ENCODE results near the gene YARS1.

The YARS1 gene

GRCh38 chr1:32817159-32817814 is at the start of gene YARS1, which contains the start of gene S100PBP:
Gene YARS1, minus strand, starts transcription at chr1:32817358. Its CDS starts 114 bp downstream, at chr1:32817244.
Gene S100PBP, plus strand, starts transcription at chr1:32817653. Its CDS starts 8,447 bp downstream, at chr1:32826100.
- H3K9ac ChIP-seq (ENCODE audit: low read length) = peak within 1 kb of the TSS; percentile 100
- H3K4me1 ChIP-seq (ENCODE audit: control insufficient read depth, insufficient read depth, low read length) = peaks cover 33% of the 10 kb centered on the region
- no peaks in the 10 kb centered on the region for H3K9me3 ChIP-seq (ENCODE audit: control insufficient read depth, low read length)
- peak within 1 kb of the TSS; percentile 99 for H3K4me3 ChIP-seq (ENCODE audit: low read length)
- peaks cover 12% of the 10 kb centered on the region for H3K36me3 ChIP-seq (ENCODE audit: control insufficient read depth, insufficient read depth, low read length, severe bottlenecking)
- no peaks in the 10 kb centered on the region for H3K27me3 ChIP-seq (replicated peaks; ENCODE audit: control insufficient read depth, insufficient read depth, low read length)
- DNase-seq (ENCODE audit: low read depth) = peak; percentile 100

DNA sequence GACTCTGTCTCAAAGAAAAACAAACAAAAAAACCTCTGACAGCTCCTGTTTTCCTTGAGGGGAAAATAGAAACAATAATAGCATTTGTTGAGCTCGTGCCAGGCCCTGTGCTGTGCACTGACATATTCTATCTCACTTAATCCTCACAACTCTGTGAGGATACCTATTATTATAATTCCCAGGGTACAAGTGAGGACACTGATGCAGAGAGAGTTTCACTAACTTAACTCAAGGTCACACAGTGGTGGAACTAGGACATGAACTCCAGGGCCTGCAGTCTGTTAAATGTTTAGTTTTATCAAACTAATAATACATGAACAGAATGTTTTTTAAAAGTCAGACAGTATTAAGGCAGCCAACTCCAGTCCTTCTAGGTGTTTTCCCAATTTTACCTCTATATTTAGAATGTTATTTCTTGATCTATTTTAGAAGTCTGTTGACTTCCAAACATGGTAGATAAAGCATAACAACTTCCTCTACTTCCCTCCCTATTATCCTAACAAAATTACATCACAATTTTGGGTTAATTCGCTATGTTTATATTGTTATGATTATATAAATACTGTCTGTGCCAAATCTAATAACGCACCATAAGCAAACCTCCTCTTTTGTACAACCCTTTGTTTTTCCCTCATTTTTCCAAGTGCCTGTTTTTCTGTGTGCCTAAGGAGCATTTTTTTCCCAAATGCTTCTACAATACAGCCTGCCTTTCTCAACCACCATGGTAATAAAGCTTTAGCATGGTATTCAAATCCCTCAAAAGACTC is 48.7 kb upstream of the YARS1 start:
- no peaks in the 10 kb centered on the region for H3K36me3 ChIP-seq (ENCODE audit: control insufficient read depth, insufficient read depth, low read length, severe bottlenecking)
- peaks cover 6% of the 10 kb centered on the region for H3K27me3 ChIP-seq (replicated peaks; ENCODE audit: control insufficient read depth, insufficient read depth, low read length)
- no peak overlapping the region for H3K4me3 ChIP-seq (ENCODE audit: low read length)
- peaks cover 6% of the 10 kb centered on the region for H3K4me1 ChIP-seq (ENCODE audit: control insufficient read depth, insufficient read depth, low read length)
- DNase-seq (ENCODE audit: low read depth) = no peak
- no peaks in the 10 kb centered on the region for H3K9me3 ChIP-seq (ENCODE audit: control insufficient read depth, low read length)
- H3K9ac ChIP-seq (ENCODE audit: low read length) = no peak overlapping the region

DNA sequence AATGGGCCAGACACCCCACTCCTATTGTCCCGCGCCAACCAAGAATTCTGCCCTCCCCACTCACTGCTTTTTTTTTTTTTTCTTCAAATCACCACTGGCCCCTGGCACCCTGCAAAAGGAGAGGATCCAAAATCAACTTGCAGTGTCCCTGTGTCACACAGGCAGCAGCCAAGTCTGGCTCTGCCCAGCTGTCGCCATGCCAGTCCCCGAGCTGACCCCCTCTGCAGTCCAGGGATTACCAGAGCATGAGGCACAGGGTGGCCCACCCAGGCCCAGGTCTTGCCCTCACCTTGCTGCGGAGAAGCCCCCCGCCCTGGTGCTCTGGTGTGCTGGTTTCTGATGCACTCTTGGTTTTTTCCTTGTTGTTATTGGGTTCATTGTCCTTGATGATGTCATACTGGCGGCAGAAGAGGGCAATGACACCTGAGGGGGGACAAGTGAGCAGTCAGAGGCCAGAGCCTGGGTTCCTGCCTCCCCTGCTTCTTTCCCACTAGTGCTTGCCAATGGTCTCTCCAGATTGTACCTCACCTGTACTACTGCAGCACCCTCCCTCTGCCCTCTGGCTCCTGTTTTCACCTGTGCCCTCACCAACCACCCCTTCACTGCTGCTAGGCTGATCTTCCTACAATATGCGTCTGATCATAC is 47.3 kb upstream of the YARS1 start:
- no peaks in the 10 kb centered on the region for H3K36me3 ChIP-seq (ENCODE audit: control insufficient read depth, insufficient read depth, low read length, severe bottlenecking)
- DNase-seq (ENCODE audit: low read depth) = no peak
- H3K4me1 ChIP-seq (ENCODE audit: control insufficient read depth, insufficient read depth, low read length) = peaks cover 6% of the 10 kb centered on the region
- H3K27me3 ChIP-seq (replicated peaks; ENCODE audit: control insufficient read depth, insufficient read depth, low read length) = no peaks in the 10 kb centered on the region
- H3K4me3 ChIP-seq (ENCODE audit: low read length) = no peak overlapping the region
- H3K9me3 ChIP-seq (ENCODE audit: control insufficient read depth, low read length) = no peaks in the 10 kb centered on the region
- no peak overlapping the region for H3K9ac ChIP-seq (ENCODE audit: low read length)

DNA sequence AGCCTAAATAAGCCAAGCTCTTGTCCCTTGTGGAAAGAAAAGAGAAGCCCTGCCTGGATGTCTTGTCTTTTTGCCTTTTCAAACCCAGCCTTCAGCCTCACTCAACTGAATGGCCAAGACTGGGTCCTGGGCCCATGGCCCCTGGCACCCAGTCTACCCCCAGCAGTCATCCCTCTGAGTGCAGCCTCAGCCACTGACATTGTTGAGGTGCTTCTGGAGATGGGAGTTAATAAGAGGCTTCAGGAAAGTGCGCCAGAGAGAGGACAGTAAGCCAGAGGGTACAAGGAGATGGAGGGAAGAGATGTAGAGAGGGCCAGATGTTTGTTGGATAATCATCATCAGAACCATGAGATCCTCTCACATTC is 46.7 kb upstream of the YARS1 start:
- Histone ChIP-seq H3K27me3 (replicated peaks; ENCODE audit: control insufficient read depth, insufficient read depth, low read length) (no peaks in the 10 kb centered on the region), H3K9me3 (ENCODE audit: control insufficient read depth, low read length) (no peaks in the 10 kb centered on the region), H3K36me3 (ENCODE audit: control insufficient read depth, insufficient read depth, low read length, severe bottlenecking) (no peaks in the 10 kb centered on the region), H3K4me1 (ENCODE audit: control insufficient read depth, insufficient read depth, low read length) (peaks cover 6% of the 10 kb centered on the region), H3K4me3 (ENCODE audit: low read length) (no peak overlapping the region), H3K9ac (ENCODE audit: low read length) (no peak overlapping the region)
- no peak for DNase-seq (ENCODE audit: low read depth)

GRCh38 chr1:32863218-32863880 is 46.2 kb upstream of the YARS1 start:
- no peak overlapping the region for H3K9ac ChIP-seq (ENCODE audit: low read length)
- peaks cover 4% of the 10 kb centered on the region for H3K36me3 ChIP-seq (ENCODE audit: control insufficient read depth, insufficient read depth, low read length, severe bottlenecking)
- H3K9me3 ChIP-seq (ENCODE audit: control insufficient read depth, low read length) = no peaks in the 10 kb centered on the region
- H3K4me1 ChIP-seq (ENCODE audit: control insufficient read depth, insufficient read depth, low read length) = peaks cover 6% of the 10 kb centered on the region
- no peak overlapping the region for H3K4me3 ChIP-seq (ENCODE audit: low read length)
- no peaks in the 10 kb centered on the region for H3K27me3 ChIP-seq (replicated peaks; ENCODE audit: control insufficient read depth, insufficient read depth, low read length)
- DNase-seq (ENCODE audit: low read depth) = no peak

GRCh38 chr1:32861904-32862695 is 44.9 kb upstream of the YARS1 start:
- Histone ChIP-seq H3K36me3 (ENCODE audit: control insufficient read depth, insufficient read depth, low read length, severe bottlenecking) (peaks cover 16% of the 10 kb centered on the region), H3K9ac (ENCODE audit: low read length) (no peak overlapping the region), H3K4me1 (ENCODE audit: control insufficient read depth, insufficient read depth, low read length) (peaks cover 6% of the 10 kb centered on the region), H3K27me3 (replicated peaks; ENCODE audit: control insufficient read depth, insufficient read depth, low read length) (no peaks in the 10 kb centered on the region), H3K9me3 (ENCODE audit: control insufficient read depth, low read length) (no peaks in the 10 kb centered on the region), H3K4me3 (ENCODE audit: low read length) (no peak overlapping the region)
- DNase-seq (ENCODE audit: low read depth) = peak; percentile 31

DNA sequence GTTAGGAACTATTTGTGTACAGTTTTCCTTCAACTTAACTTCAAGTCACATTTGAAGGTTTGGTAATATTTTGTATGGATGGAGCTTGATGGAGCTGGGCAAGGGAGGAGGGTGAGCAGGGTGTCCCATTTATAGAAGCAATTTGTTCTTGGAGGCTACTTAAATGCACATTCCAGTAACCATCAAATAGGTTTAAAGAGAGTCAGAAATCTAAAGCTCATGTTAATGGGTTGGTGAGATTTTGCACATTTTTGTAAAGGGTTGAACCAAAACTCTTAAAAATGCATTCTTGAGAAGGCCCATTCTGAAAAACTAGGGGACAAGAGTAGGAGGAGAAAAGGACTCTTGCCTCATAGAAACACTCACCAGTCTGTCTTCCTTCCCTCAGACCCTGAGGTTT is 43.4 kb upstream of the YARS1 start:
- Histone ChIP-seq H3K9me3 (ENCODE audit: control insufficient read depth, low read length) (no peaks in the 10 kb centered on the region), H3K9ac (ENCODE audit: low read length) (no peak overlapping the region), H3K4me1 (ENCODE audit: control insufficient read depth, insufficient read depth, low read length) (peaks cover 6% of the 10 kb centered on the region), H3K4me3 (ENCODE audit: low read length) (no peak overlapping the region), H3K36me3 (ENCODE audit: control insufficient read depth, insufficient read depth, low read length, severe bottlenecking) (peaks cover 31% of the 10 kb centered on the region), H3K27me3 (replicated peaks; ENCODE audit: control insufficient read depth, insufficient read depth, low read length) (no peaks in the 10 kb centered on the region)
- DNase-seq (ENCODE audit: low read depth) = no peak

- no peak overlapping the region for H3K9ac ChIP-seq (ENCODE audit: low read length)
- H3K4me1 ChIP-seq (ENCODE audit: control insufficient read depth, insufficient read depth, low read length) = peaks cover 6% of the 10 kb centered on the region
- H3K36me3 ChIP-seq (ENCODE audit: control insufficient read depth, insufficient read depth, low read length, severe bottlenecking) = peaks cover 38% of the 10 kb centered on the region
- DNase-seq (ENCODE audit: low read depth) = no peak
- no peaks in the 10 kb centered on the region for H3K9me3 ChIP-seq (ENCODE audit: control insufficient read depth, low read length)
- H3K27me3 ChIP-seq (replicated peaks; ENCODE audit: control insufficient read depth, insufficient read depth, low read length) = no peaks in the 10 kb centered on the region
- no peak overlapping the region for H3K4me3 ChIP-seq (ENCODE audit: low read length)
Observed at GRCh38 chr1:32859915-32860314, 42.8 kb upstream of the YARS1 start.

DNA sequence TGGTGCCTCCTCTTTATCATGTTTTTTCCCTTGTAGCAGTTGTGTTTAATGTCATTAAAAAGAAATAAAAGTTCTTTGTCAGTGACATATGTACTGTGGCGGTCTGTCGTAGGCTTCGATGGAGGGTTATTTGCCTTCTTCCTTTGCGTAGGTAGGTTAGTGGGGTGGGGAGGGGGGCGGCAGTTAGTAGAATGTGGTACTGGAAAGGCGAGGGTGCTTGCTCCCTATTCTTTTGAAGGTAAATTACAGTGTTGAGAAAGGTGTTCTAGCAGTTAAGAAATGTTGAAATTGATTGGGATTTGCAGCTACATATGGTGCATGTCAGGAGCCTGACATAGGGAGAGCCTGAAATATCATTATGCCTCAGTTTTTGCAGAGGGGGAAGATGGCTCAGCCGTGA is 41.6 kb upstream of the YARS1 start:
- Histone ChIP-seq H3K9ac (ENCODE audit: low read length) (no peak overlapping the region), H3K4me3 (ENCODE audit: low read length) (no peak overlapping the region), H3K9me3 (ENCODE audit: control insufficient read depth, low read length) (no peaks in the 10 kb centered on the region), H3K27me3 (replicated peaks; ENCODE audit: control insufficient read depth, insufficient read depth, low read length) (no peaks in the 10 kb centered on the region), H3K36me3 (ENCODE audit: control insufficient read depth, insufficient read depth, low read length, severe bottlenecking) (peaks cover 49% of the 10 kb centered on the region), H3K4me1 (ENCODE audit: control insufficient read depth, insufficient read depth, low read length) (peaks cover 6% of the 10 kb centered on the region)
- no peak for DNase-seq (ENCODE audit: low read depth)

GRCh38 chr1:32858136-32858535 is 41.0 kb upstream of the YARS1 start:
- no peak for DNase-seq (ENCODE audit: low read depth)
- no peaks in the 10 kb centered on the region for H3K9me3 ChIP-seq (ENCODE audit: control insufficient read depth, low read length)
- H3K36me3 ChIP-seq (ENCODE audit: control insufficient read depth, insufficient read depth, low read length, severe bottlenecking) = peaks cover 55% of the 10 kb centered on the region
- no peaks in the 10 kb centered on the region for H3K27me3 ChIP-seq (replicated peaks; ENCODE audit: control insufficient read depth, insufficient read depth, low read length)
- H3K4me3 ChIP-seq (ENCODE audit: low read length) = no peak overlapping the region
- H3K9ac ChIP-seq (ENCODE audit: low read length) = no peak overlapping the region
- peaks cover 6% of the 10 kb centered on the region for H3K4me1 ChIP-seq (ENCODE audit: control insufficient read depth, insufficient read depth, low read length)

Data from adipocyte (in vitro differentiated cells).